T-helper 17 cell (primary cell): Measurements from ENCODE around the gene RAPGEF1. TPM values are rescaled to one million over a fixed set of nuclear protein-coding genes. Genes with fewer than 3 reads are reported as not detected.
A peak's percentile ranks its signal among the peaks of the same experiment; 100 is the strongest.

Source experiments
- ATAC-seq: fragments of 150-1000 bp; cut with Tn5 transposase; 2 replicates; pipeline ENCODE4 v1.10.0; 2021; ENCODE audit warnings: mild to moderate bottlenecking, moderate library complexity
- DNase-seq, 3 donors: peaks; one replicate each; pipeline versions ENCODE4 v3.0.0 to v3.0.0-alpha.2; 2020 to 2021
- H3K9me3 ChIP-seq: one replicate; pipeline ENCODE4 v1.7.0; 2013; ENCODE audit warnings: low read length, mild to moderate bottlenecking; ENCODE audit not compliant: control insufficient read depth, poor library complexity, severe bottlenecking
- H3K27ac Mint-ChIP-seq: one replicate; pipeline ENCODE4 v1.8.0; 2022; ENCODE audit warnings: mild to moderate bottlenecking, moderate library complexity, mixed read lengths
- H3K27me3 Mint-ChIP-seq: one replicate; pipeline ENCODE4 v1.8.0; 2022; ENCODE audit warnings: mixed read lengths
- H3K36me3 Mint-ChIP-seq: one replicate; pipeline ENCODE4 v1.8.0; 2022; ENCODE audit warnings: low read depth, mixed read lengths
- H3K4me1 Mint-ChIP-seq: one replicate; pipeline ENCODE4 v1.8.0; 2022; ENCODE audit warnings: mild to moderate bottlenecking, mixed read lengths
- H3K4me3 Mint-ChIP-seq: one replicate; pipeline ENCODE4 v1.8.0; 2022; ENCODE audit warnings: mild to moderate bottlenecking, moderate library complexity, mixed read lengths
- total RNA-seq, 4 donors: library from RNA in 2 of 4; stranded (reverse) in 2 of 4; gene quantifications; one replicate each; pipeline ENCODE4 v1.2.3 and lab custom pipeline; 2022 to 2026

Gene RAPGEF1
- total RNA-seq, 2 donors from 2014 or later, result 176 to 209 TPM

DNA sequence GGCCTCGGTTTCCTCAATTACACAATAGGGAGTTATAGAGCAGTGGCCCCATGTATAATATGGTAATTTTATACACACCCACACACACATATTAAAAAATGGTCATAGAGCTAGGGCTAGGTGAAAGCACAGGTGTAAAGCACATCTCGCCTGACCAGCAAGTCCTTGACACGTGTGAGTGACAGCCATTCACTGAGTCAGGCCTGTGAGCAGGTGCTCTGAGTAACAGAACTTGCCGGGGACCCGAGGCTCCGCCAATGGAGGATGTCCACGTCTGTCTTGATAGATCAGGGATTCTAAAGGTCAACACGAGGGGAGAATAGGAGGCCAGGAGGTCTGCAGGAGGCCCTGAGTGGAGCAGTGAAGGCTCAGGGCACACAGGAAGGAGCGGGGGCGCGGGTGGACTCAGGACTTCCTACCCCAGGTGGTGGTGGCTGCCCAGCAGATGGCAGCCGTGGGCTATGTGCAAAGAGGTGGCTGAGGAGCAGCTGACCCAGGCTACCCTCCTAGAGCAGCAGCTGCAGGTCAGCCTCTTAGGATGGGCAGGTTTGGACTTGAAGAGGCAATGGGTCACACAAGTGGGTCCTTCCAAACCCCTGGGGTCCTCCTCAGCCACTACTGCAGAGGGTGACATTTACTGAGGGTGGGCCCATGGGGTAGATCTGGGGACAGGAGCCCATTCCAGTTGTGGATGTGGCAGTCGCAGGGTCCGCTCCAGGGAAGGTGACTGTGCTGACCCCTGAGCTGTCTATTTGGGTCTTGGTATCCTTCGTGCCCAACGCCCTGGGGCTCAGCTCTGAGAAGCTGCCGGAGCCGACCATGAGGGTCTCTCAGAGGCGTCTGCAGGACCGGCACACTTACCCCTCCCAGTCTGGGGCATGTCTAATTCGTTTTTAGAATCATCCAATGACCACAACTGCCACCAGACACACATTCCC, 148.7 kb downstream of the RAPGEF1 start:
- no peaks in the 10 kb centered on the region for H3K9me3 ChIP-seq
- peak overlapping the region; percentile 28 for H3K4me3 Mint-ChIP-seq
- H3K36me3 Mint-ChIP-seq, result peaks cover 2% of the 10 kb centered on the region
- DNase-seq (peak; percentile 57 to 66 (median 58)), ATAC-seq (peak; percentile 88)
- H3K27ac Mint-ChIP-seq, result peak overlapping the region; percentile 92
- no peaks in the 10 kb centered on the region for H3K27me3 Mint-ChIP-seq
- peaks cover 25% of the 10 kb centered on the region for H3K4me1 Mint-ChIP-seq

GRCh38 chr9:131590449-131590848, 149.4 kb downstream of the RAPGEF1 start:
- H3K27ac Mint-ChIP-seq, result peak overlapping the region; percentile 92
- no peaks in the 10 kb centered on the region for H3K27me3 Mint-ChIP-seq
- no peak for DNase-seq
- H3K9me3 ChIP-seq, result no peaks in the 10 kb centered on the region
- peak; percentile 13 for ATAC-seq
- H3K4me1 Mint-ChIP-seq, result peaks cover 32% of the 10 kb centered on the region
- no peak overlapping the region for H3K4me3 Mint-ChIP-seq
- peaks cover 2% of the 10 kb centered on the region for H3K36me3 Mint-ChIP-seq

- Mint-ChIP-seq H3K27ac (peak overlapping the region; percentile 92), H3K27me3 (no peaks in the 10 kb centered on the region), H3K4me1 (peaks cover 37% of the 10 kb centered on the region), H3K36me3 (peaks cover 2% of the 10 kb centered on the region), H3K4me3 (no peak overlapping the region)
- ATAC-seq (no peak), DNase-seq (no peak)
- no peaks in the 10 kb centered on the region for H3K9me3 ChIP-seq
Measured at GRCh38 chr9:131589993-131590392, 149.9 kb downstream of the RAPGEF1 start.

DNA sequence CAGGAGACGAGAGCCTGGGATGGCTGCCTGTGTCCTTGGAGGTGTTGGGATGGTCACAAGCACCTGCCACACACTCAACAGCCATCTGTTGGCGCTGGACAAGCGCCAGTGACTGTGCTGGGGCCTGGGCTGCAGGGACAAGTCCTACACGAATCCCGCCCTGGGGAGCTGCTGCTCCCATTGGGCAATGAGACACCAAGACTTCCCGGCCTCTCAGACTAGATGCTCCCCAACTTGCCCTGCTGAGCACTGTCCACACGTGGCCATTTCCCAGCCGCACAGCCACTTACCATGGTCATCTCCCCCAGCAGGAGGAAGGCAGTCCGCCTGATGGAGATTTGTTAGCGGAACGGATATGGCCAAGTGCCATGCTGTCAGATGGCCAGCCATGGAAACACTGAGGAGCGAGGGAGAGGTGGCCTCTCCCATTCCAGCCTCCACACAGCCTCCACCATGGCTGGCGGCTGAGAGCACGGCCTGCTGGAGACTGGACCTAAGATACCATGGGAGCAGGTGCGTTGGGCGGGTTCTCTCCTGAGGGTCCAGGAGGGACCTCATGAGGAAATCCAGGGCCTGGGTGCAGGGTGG, 150.7 kb downstream of the RAPGEF1 start:
- DNase-seq, result no peak
- H3K9me3 ChIP-seq, result no peaks in the 10 kb centered on the region
- Mint-ChIP-seq H3K36me3 (peaks cover 2% of the 10 kb centered on the region), H3K27me3 (no peaks in the 10 kb centered on the region), H3K4me3 (no peak overlapping the region), H3K27ac (no peak overlapping the region), H3K4me1 (peaks cover 38% of the 10 kb centered on the region)
- ATAC-seq, result no peak

DNA sequence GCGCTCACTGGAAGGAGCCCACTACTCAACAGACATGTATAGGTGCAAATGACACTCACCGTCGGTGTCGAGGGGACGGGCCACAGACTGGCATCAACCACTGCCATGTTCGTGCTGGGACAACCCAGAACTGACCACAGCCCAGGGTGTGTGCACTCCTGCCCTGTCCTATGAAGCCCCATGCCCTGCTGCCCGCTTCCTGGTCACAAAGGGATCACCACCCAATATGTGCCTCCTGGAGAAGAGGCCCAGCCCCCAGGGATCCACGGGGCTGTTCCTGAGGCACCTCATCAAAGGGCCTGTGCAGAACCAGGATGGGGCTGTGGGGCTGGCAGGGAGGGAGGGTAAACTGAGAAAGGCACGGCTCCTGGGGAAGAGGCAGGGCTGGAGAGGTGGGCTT, 151.5 kb downstream of the RAPGEF1 start:
- no peaks in the 10 kb centered on the region for H3K27me3 Mint-ChIP-seq

GRCh38 chr9:131587906-131588305, 152.0 kb downstream of the RAPGEF1 start:
- H3K27ac Mint-ChIP-seq, result no peak overlapping the region

More for the DNA sequence above, 151.5 kb downstream of the RAPGEF1 start:
- Mint-ChIP-seq H3K36me3 (peaks cover 4% of the 10 kb centered on the region), H3K4me3 (no peak overlapping the region), H3K27ac (no peak overlapping the region), H3K4me1 (peaks cover 41% of the 10 kb centered on the region)
- DNase-seq (no peak), ATAC-seq (no peak)
- H3K9me3 ChIP-seq, result no peaks in the 10 kb centered on the region

GRCh38 chr9:131587331-131587730, 152.5 kb downstream of the RAPGEF1 start:
- no peaks in the 10 kb centered on the region for H3K9me3 ChIP-seq
- Mint-ChIP-seq H3K27me3 (no peaks in the 10 kb centered on the region), H3K27ac (peak overlapping the region; percentile 54), H3K4me3 (peak overlapping the region; percentile 73), H3K36me3 (peaks cover 4% of the 10 kb centered on the region), H3K4me1 (peaks cover 41% of the 10 kb centered on the region)
- DNase-seq (no peak), ATAC-seq (no peak)

More at GRCh38 chr9:131587906-131588305, 152.0 kb downstream of the RAPGEF1 start:
- H3K36me3 Mint-ChIP-seq, result peaks cover 4% of the 10 kb centered on the region
- H3K4me1 Mint-ChIP-seq, result peaks cover 41% of the 10 kb centered on the region
- ATAC-seq (no peak), DNase-seq (no peak)
- H3K4me3 Mint-ChIP-seq, result peak overlapping the region; percentile 41
- no peaks in the 10 kb centered on the region for H3K9me3 ChIP-seq
- no peaks in the 10 kb centered on the region for H3K27me3 Mint-ChIP-seq

DNA sequence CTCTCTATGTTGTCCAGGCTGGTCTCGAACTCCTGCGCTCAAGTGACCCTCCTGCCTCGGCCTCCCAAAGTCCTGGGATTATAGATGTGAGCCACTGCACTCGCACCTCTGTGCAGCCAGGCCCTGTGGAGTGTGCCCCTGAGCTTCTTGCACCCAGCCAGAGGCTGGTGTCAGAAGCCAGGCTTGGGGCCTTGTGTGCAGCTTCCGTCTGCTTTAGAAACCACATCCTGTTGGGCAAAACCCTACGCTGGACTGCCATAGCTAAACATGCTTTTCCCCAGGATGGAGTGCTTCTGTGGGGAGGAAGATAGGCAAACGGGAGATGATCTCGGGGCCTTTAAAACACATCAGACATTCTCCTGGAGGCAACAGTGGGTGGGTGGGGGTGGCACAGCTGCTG, 154.5 kb downstream of the RAPGEF1 start:
- Mint-ChIP-seq H3K4me3 (peak overlapping the region; percentile 80), H3K4me1 (peaks cover 27% of the 10 kb centered on the region), H3K36me3 (peaks cover 4% of the 10 kb centered on the region), H3K27ac (peak overlapping the region; percentile 82), H3K27me3 (no peaks in the 10 kb centered on the region)
- DNase-seq (peak in 2 of 3 donors; percentile 22 to 25), ATAC-seq (peak; percentile 91)
- no peaks in the 10 kb centered on the region for H3K9me3 ChIP-seq

- no peaks in the 10 kb centered on the region for H3K9me3 ChIP-seq
- H3K27ac Mint-ChIP-seq, result peak overlapping the region; percentile 82
- ATAC-seq (no peak), DNase-seq (no peak)
- H3K4me1 Mint-ChIP-seq, result peaks cover 24% of the 10 kb centered on the region
- no peak overlapping the region for H3K4me3 Mint-ChIP-seq
- H3K36me3 Mint-ChIP-seq, result peaks cover 4% of the 10 kb centered on the region
- no peaks in the 10 kb centered on the region for H3K27me3 Mint-ChIP-seq
Measured at GRCh38 chr9:131584858-131585257, 155.0 kb downstream of the RAPGEF1 start.

DNA sequence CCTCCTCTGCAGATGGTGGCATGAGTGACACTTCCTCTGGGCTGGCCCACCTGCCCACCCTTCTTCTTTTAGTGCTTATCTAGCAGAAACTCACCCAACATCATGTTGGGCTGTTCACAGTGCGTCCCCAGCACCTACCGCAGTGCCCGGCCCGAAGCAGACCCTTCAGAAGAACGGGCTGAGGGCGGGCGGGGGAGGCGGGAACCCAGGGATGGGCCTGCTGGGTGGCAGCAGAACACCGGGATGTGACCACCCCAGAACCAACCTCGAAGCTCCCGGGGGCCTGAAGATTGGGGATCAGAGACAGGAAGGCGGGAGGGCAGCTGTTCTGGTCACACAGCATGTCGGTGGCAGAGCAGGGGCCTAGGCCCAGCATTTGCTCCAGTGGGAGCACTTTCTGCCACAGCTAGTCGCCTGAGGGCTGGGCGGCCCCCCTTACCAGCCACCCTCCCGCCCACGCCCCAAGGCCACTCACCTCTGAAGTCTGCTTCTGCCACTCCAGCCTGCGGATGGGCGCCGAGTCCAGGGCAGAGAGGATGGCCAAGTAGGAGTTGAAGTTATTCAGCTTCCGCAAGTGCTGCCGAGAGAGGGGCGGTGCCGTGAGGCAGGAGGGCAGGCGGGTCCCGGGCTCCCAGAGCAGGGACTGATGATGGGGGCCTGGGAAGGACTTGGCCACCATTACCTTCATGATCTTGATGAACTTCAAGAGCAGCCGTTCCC, 155.9 kb downstream of the RAPGEF1 start:
- no peaks in the 10 kb centered on the region for H3K9me3 ChIP-seq
- Mint-ChIP-seq H3K27ac (peak overlapping the region; percentile 82), H3K4me3 (no peak overlapping the region), H3K4me1 (peaks cover 27% of the 10 kb centered on the region), H3K36me3 (peaks cover 6% of the 10 kb centered on the region), H3K27me3 (no peaks in the 10 kb centered on the region)
- ATAC-seq (no peak), DNase-seq (no peak)

- Mint-ChIP-seq H3K27ac (peak overlapping the region; percentile 56), H3K36me3 (peaks cover 4% of the 10 kb centered on the region), H3K27me3 (no peaks in the 10 kb centered on the region), H3K4me1 (peaks cover 30% of the 10 kb centered on the region), H3K4me3 (no peak overlapping the region)
- no peak for DNase-seq
- no peaks in the 10 kb centered on the region for H3K9me3 ChIP-seq
- ATAC-seq, result no peak
Measured at GRCh38 chr9:131583337-131583645, 156.6 kb downstream of the RAPGEF1 start.

- Mint-ChIP-seq H3K4me1 (peaks cover 30% of the 10 kb centered on the region), H3K27me3 (no peaks in the 10 kb centered on the region), H3K4me3 (no peak overlapping the region), H3K36me3 (peaks cover 4% of the 10 kb centered on the region), H3K27ac (peak overlapping the region; percentile 56)
- no peak for DNase-seq
- no peak for ATAC-seq
- H3K9me3 ChIP-seq, result no peaks in the 10 kb centered on the region
Measured at GRCh38 chr9:131582466-131583336, 157.2 kb downstream of the RAPGEF1 start.
